HG02840 (cell line): ENCODE results near the gene ELL3.
"Not testable (repeated sequence)": the region's sequence is repeated elsewhere in the genome, so short reads cannot be mapped to it uniquely, and the experiment has no call there.

Source experiments
- ATAC-seq: cut with Tn5 transposase; IDR thresholded peaks from one replicate; pipeline ENCODE4 v1.9.1; 2021; ENCODE audit warnings: mild to moderate bottlenecking, moderate library complexity, moderate number of reproducible peaks; ENCODE audit not compliant: unreplicated experiment, low FRiP score

The ELL3 gene

GRCh38 chr15:43735416-43735815, 41.4 kb downstream of the ELL3 start:
- ATAC-seq: no peak

GRCh38 chr15:43728053-43728725, 48.6 kb downstream of the ELL3 start:
- not testable (repeated sequence) for ATAC-seq

- ATAC-seq: not testable (repeated sequence)
Measured at GRCh38 chr15:43726306-43726705, 50.5 kb downstream of the ELL3 start.

- no peak for ATAC-seq
Measured at GRCh38 chr15:43723151-43723550, 53.6 kb downstream of the ELL3 start.
